ENCODE data around the gene CALML4. TPM values are rescaled to one million over a fixed set of nuclear protein-coding genes. Genes with fewer than 3 reads are reported as not detected.
"Not testable (repeated sequence)": the region's sequence is repeated elsewhere in the genome, so short reads cannot be mapped to it uniquely, and the experiment has no call there.

Gene CALML4
- polyA plus RNA-seq, 1 experiment = 1.6 TPM

GRCh38 chr15:68224546-68225250 is 19.6 kb upstream of the CALML4 start:
- TF ChIP-seq CTCF (IDR thresholded peaks at IDR 0.05; ENCODE audit: low read depth, low read length) = no peak
- ChIA-PET CTCF (no interaction called here), POLR2A (no interaction called here)
- Histone ChIP-seq H3K4me3 (ENCODE audit: low read depth, low read length) (no peak overlapping the region), H3K27ac (ENCODE audit: low read depth, low read length) (no peak overlapping the region), H3K9me3 (ENCODE audit: control insufficient read depth, insufficient read depth, low read length) (peaks cover 10% of the 10 kb centered on the region; the same call in 1 of the 2 replicates), H3K27me3 (ENCODE audit: control insufficient read depth, insufficient read depth, low read length) (no peaks in the 10 kb centered on the region)
- no peak for DNase-seq (ENCODE audit: low read depth, low spot score)

DNA sequence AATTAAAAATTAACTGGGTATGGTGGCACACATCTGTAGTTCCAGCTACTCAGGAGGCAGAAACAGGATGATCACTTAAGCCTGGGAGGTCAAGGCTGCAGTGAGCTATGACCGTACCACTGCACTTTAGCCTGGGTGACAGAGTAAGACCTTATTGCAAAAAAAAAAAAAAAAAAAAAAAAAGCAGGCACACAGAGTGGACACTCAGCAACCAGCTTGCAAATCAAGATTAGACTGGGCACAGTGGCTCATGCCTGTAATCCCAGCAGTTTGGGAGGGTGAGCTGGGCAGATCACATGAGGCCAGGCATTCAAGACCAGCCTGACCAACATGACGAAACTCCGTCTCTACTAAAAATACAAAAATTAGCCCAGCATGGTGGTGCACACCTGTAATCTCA is 19.0 kb upstream of the CALML4 start:
- no peak for TF ChIP-seq CTCF (IDR thresholded peaks at IDR 0.05; ENCODE audit: low read depth, low read length)
- ChIA-PET CTCF (no interaction called here), POLR2A (no interaction called here)
- no peak for DNase-seq (ENCODE audit: low read depth, low spot score)
- Histone ChIP-seq H3K4me3 (ENCODE audit: low read depth, low read length) (no peak overlapping the region), H3K9me3 (ENCODE audit: control insufficient read depth, insufficient read depth, low read length) (peaks cover 10% of the 10 kb centered on the region; the same call in 1 of the 2 replicates), H3K27me3 (ENCODE audit: control insufficient read depth, insufficient read depth, low read length) (no peaks in the 10 kb centered on the region), H3K27ac (ENCODE audit: low read depth, low read length) (no peak overlapping the region)

- no peak for TF ChIP-seq CTCF (IDR thresholded peaks at IDR 0.05; ENCODE audit: low read depth, low read length)
- Histone ChIP-seq H3K9me3 (ENCODE audit: control insufficient read depth, insufficient read depth, low read length) (peaks cover 10% of the 10 kb centered on the region; the same call in 1 of the 2 replicates), H3K27ac (ENCODE audit: low read depth, low read length) (no peak overlapping the region), H3K4me3 (ENCODE audit: low read depth, low read length) (no peak overlapping the region), H3K27me3 (ENCODE audit: control insufficient read depth, insufficient read depth, low read length) (no peaks in the 10 kb centered on the region)
- no peak for DNase-seq (ENCODE audit: low read depth, low spot score)
- ChIA-PET CTCF (no interaction called here), POLR2A (no interaction called here)
Observed at GRCh38 chr15:68223171-68223570, 18.0 kb upstream of the CALML4 start.

- H3K27ac ChIP-seq (ENCODE audit: low read depth, low read length); H3K27me3 ChIP-seq (ENCODE audit: control insufficient read depth, insufficient read depth, low read length); H3K9me3 ChIP-seq (ENCODE audit: control insufficient read depth, insufficient read depth, low read length); H3K4me3 ChIP-seq (ENCODE audit: low read depth, low read length); CTCF ChIA-PET; DNase-seq (ENCODE audit: low read depth, low spot score); POLR2A ChIA-PET: not testable (repeated sequence)
Observed at GRCh38 chr15:68222432-68222743, 17.3 kb upstream of the CALML4 start.

DNA sequence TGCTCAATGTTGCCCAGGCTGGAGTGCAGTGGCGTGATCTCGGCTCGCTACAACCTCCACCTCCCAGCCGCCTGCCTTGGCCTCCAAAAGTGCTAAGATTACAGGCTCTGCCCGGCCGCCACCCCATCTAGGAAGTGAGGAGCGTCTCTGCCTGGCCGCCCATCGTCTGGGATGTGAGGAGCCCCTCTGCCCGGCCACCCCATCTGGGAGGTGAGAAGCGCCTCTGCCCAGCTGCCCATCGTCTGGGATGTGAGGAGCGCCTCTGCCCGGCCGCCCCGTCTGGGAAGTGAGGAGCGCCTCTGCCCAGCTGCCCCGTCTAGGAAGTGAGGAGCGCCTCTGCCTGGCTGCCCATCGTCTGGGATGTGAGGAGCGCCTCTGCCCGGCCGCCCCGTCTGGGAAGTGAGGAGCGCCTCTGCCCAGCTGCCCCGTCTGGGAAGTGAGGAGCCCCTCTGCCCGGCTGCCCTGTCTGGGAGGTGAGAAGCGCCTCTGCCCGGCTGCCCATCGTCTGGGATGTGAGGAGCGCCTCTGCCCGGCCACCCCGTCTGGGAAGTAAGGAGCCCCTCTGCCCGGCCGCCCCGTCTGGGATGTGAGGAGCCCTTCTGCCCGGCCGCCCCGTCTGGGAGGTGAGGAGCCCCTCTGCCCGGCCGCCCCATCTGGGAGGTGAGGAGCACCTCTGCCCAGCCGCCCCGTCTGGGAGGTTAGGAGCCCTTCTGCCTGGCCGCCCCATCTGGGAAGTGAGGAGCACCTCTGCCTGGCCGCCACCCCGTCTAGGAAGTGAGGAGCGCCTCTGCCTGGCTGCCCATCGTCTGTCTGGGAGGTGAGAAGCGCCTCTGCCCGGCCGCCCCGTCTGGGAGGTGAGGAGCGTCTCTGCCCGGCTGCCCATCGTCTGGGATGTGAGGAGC is 16.6 kb upstream of the CALML4 start:
- CTCF ChIA-PET = interaction anchor here (3.3 kb wide), 1 partner anchor 11 kb away, joined by 21 read pairs; no protein-coding TSS in a partner anchor
- H3K27ac ChIP-seq (ENCODE audit: low read depth, low read length); POLR2A ChIA-PET; H3K9me3 ChIP-seq (ENCODE audit: control insufficient read depth, insufficient read depth, low read length); H3K27me3 ChIP-seq (ENCODE audit: control insufficient read depth, insufficient read depth, low read length); H3K4me3 ChIP-seq (ENCODE audit: low read depth, low read length); DNase-seq (ENCODE audit: low read depth, low spot score): not testable (repeated sequence)

DNA sequence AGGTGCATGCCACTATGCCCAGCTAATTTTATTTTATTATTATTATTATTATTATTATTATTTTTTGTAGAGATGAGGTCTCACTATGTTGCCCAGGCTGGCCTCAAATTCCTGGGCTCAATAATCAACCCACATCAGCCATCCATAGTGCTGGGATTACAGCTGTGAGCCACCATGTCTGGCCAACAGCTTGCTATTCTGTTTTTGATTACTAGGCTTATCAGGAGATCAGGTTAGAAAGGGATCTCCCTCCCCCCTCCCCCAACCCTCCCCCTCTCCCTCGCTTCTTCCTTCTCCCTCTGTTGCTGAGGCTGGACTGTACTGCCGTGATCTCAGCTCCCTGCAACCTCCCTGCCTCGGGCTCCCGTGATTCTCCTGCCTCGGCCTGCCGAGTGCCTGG is 15.8 kb upstream of the CALML4 start:
- TF ChIP-seq CTCF (IDR thresholded peaks at IDR 0.05; ENCODE audit: low read depth, low read length) = no peak
- POLR2A ChIA-PET = no interaction called here
- Histone ChIP-seq H3K4me3 (ENCODE audit: low read depth, low read length) (no peak overlapping the region), H3K9me3 (ENCODE audit: control insufficient read depth, insufficient read depth, low read length) (peaks cover 10% of the 10 kb centered on the region; the same call in 1 of the 2 replicates), H3K27ac (ENCODE audit: low read depth, low read length) (no peak overlapping the region), H3K27me3 (ENCODE audit: control insufficient read depth, insufficient read depth, low read length) (no peaks in the 10 kb centered on the region)
- no peak for DNase-seq (ENCODE audit: low read depth, low spot score)
- CTCF ChIA-PET = interaction anchor here (3.3 kb wide), 1 partner anchor 10 kb away, joined by 21 read pairs; no protein-coding TSS in a partner anchor
